Glutamatergic neuron (in vitro differentiated cells): ENCODE data around the gene TMEM225B. TPM values are rescaled to one million over a fixed set of nuclear protein-coding genes. Genes with fewer than 3 reads are reported as not detected.

Source experiments
- DNase-seq: peaks from one replicate; pipeline ENCODE4 v3.0.0; 2022
- H3K27ac Mint-ChIP-seq: one replicate; pipeline ENCODE4 v1.8.0; 2020; ENCODE audit warnings: mild to moderate bottlenecking, mixed read lengths, inconsistent platforms; ENCODE audit not compliant: unreplicated experiment
- H3K27me3 Mint-ChIP-seq: one replicate; pipeline ENCODE4 v1.8.0; 2020; ENCODE audit warnings: mild to moderate bottlenecking, moderate library complexity, mixed read lengths, inconsistent platforms; ENCODE audit not compliant: unreplicated experiment
- H3K36me3 Mint-ChIP-seq: one replicate; pipeline ENCODE4 v1.8.0; 2020; ENCODE audit warnings: mild to moderate bottlenecking, mixed read lengths, inconsistent platforms; ENCODE audit not compliant: unreplicated experiment
- H3K4me1 Mint-ChIP-seq: one replicate; pipeline ENCODE4 v1.8.0; 2020; ENCODE audit warnings: mild to moderate bottlenecking, low read depth, mixed read lengths, inconsistent platforms; ENCODE audit not compliant: unreplicated experiment
- H3K4me3 Mint-ChIP-seq: one replicate; pipeline ENCODE4 v1.8.0; 2020; ENCODE audit warnings: mild to moderate bottlenecking, mixed read lengths, inconsistent platforms; ENCODE audit not compliant: unreplicated experiment
- H3K9me3 Mint-ChIP-seq: one replicate; pipeline ENCODE4 v1.8.0; 2020; ENCODE audit warnings: mild to moderate bottlenecking, moderate library complexity, mixed read lengths, inconsistent platforms; ENCODE audit not compliant: unreplicated experiment
- total RNA-seq: library from RNA; stranded (reverse); fragmentation: NEBNext Ultra II Directional; extraction: Animal tissue kit (Norgen Biotek cat#: 25700); gene quantifications from one replicate; pipeline ENCODE4 v1.2.1, GENCODE V29; 2021; ENCODE audit not compliant: unreplicated experiment
- TF ChIP-seq, protein P1 (sequence below): fragments of 200-600 bp; sonication (generic); IDR thresholded peaks from one replicate; pipeline ENCODE4 v1.5.0; 2021; ENCODE audit not compliant: partially characterized antibody, unreplicated experiment

TMEM225B gene
- total RNA-seq, 1 donor from 2014 or later: 0.66 TPM

DNA sequence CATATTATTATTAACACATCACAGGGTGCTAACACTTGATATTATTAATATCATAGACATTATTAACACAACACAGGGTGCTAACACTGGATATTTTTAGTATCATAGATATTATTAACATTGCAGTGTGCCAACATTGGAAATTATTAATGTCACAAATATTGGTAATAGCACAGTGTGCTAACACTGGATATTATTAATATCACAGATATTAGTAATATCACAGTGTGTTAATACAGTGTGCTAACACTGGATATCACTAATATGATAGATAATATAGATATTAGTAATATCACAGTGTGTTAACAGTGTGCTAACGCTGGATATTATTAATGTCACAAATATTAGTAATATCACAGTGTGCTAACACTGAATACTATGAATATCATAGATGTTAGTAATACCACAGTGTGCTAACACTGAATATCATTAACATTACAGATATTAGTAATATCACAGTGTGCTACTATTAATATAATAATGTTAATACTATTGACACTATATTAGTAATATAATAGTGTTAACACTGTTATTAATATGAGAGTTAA, 1.6 kb upstream of the TMEM225B start:
- TF ChIP-seq, protein P1, sequence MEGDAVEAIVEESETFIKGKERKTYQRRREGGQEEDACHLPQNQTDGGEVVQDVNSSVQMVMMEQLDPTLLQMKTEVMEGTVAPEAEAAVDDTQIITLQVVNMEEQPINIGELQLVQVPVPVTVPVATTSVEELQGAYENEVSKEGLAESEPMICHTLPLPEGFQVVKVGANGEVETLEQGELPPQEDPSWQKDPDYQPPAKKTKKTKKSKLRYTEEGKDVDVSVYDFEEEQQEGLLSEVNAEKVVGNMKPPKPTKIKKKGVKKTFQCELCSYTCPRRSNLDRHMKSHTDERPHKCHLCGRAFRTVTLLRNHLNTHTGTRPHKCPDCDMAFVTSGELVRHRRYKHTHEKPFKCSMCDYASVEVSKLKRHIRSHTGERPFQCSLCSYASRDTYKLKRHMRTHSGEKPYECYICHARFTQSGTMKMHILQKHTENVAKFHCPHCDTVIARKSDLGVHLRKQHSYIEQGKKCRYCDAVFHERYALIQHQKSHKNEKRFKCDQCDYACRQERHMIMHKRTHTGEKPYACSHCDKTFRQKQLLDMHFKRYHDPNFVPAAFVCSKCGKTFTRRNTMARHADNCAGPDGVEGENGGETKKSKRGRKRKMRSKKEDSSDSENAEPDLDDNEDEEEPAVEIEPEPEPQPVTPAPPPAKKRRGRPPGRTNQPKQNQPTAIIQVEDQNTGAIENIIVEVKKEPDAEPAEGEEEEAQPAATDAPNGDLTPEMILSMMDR: no peak
- H3K27ac Mint-ChIP-seq: no peak overlapping the region
- DNase-seq: no peak
- no peaks in the 10 kb centered on the region for H3K27me3 Mint-ChIP-seq
- H3K36me3 Mint-ChIP-seq: no peaks in the 10 kb centered on the region
- no peaks in the 10 kb centered on the region for H3K9me3 Mint-ChIP-seq
- H3K4me3 Mint-ChIP-seq: no peak overlapping the region
- no peaks in the 10 kb centered on the region for H3K4me1 Mint-ChIP-seq

DNA sequence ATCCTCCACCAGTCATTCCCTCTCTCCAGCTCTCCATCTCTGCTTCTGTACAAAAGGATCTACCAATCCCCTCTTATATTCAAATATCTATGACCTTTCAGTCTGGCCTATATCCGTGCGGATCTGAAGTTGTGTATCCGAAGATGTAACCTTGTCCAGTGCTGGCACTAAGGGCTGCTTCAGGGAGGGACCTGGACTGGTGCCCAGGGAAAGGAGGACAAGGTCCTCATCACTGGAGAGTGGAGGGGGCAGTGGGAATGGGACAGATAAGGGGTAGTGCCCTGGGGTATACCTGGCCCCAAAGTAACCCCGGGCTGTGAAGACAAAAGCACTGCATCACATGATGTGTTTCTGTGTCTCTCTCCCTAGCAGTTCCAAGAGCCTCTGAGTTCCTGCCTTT, 1.8 kb downstream of the TMEM225B start:
- no peaks in the 10 kb centered on the region for H3K36me3 Mint-ChIP-seq
- no peaks in the 10 kb centered on the region for H3K27me3 Mint-ChIP-seq
- no peak overlapping the region for H3K4me3 Mint-ChIP-seq
- TF ChIP-seq, protein P1: no peak
- H3K27ac Mint-ChIP-seq: no peak overlapping the region
- peaks cover 2% of the 10 kb centered on the region for H3K9me3 Mint-ChIP-seq
- DNase-seq: no peak
- no peaks in the 10 kb centered on the region for H3K4me1 Mint-ChIP-seq

DNA sequence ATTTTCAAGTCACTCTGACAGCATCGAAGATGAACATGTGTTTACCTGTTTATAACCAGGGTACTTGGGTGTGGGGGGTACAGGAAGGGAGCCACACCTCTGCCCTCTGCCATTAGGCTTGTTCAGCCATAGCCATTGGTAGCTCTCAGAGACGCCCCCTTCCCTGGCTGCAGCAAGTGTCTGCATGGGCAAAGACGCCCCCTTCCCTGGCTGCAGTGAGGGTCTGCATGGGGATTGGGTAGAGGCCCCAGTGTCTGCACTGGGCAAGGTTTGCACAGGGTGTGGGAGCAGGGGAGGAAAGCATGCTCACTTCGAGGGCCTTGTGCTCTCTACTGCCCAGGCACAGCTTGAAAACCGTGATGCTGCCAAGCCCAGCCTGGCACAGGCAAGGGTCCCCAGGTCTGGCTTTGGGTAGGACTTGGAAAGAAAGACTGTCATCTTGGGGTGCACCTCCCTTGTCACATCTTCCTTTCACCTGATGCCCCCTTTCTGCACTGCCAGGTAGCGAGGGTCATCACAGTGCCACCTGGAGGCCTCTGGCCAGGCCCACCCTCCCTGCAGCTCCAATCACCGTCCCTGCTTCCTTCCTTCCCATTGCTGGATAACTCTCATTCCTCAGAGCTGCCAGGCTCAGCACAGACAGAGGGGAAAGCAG, 3.7 kb downstream of the TMEM225B start:
- TF ChIP-seq, protein P1: no peak
- H3K27ac Mint-ChIP-seq: no peak overlapping the region
- H3K9me3 Mint-ChIP-seq: peaks cover 2% of the 10 kb centered on the region
- H3K4me1 Mint-ChIP-seq: no peaks in the 10 kb centered on the region
- H3K4me3 Mint-ChIP-seq: no peak overlapping the region
- H3K36me3 Mint-ChIP-seq: no peaks in the 10 kb centered on the region
- no peak for DNase-seq
- H3K27me3 Mint-ChIP-seq: peaks cover 2% of the 10 kb centered on the region

DNA sequence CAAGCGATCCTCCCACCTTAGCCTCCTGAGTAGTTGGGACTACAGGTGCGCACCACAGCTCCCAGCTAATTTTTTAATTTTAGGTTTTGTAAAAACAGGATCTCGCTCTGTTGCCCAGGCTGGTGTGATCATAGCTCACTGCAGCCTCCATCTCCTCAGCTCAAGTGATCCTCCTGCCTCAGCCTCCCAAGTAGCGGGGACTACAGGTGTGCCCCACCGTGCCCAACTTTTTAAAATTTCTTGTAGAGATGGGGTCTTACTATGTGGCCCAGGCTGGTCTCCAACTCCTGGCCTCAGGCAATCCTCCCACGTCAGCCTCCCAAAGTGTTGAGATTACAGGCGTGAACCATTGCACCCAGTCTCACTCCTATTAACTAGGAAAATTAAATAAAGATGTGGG, 7.5 kb downstream of the TMEM225B start:
- no peak for DNase-seq
- Mint-ChIP-seq H3K27ac (no peak overlapping the region), H3K4me3 (no peak overlapping the region), H3K4me1 (no peaks in the 10 kb centered on the region), H3K9me3 (peaks cover 2% of the 10 kb centered on the region), H3K36me3 (no peaks in the 10 kb centered on the region), H3K27me3 (peaks cover 2% of the 10 kb centered on the region)
- TF ChIP-seq, protein P1: no peak

DNA sequence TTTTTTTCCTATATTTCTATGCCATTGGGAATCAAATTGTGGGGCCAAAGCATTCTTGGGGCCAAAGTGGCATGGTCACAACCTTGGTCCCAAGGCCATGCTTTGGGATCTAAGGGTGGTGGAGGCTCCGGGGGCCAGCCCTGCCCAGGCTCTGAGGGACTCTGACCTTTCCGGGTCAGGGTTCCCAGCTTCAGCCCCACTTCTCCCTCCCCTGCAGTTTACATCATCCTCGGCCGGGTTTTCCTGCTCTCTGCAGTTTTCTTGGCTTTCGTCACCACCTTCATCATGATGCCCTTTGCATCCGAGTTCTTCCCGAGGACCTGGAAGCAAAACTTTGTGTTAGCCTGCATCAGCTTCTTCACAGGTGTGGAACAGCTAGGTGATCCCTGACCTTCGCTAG, 8.5 kb downstream of the TMEM225B start:
- Mint-ChIP-seq H3K27me3 (peaks cover 2% of the 10 kb centered on the region), H3K9me3 (peaks cover 2% of the 10 kb centered on the region), H3K27ac (no peak overlapping the region), H3K4me1 (no peaks in the 10 kb centered on the region), H3K36me3 (no peaks in the 10 kb centered on the region), H3K4me3 (no peak overlapping the region)
- TF ChIP-seq, protein P1: no peak
- no peak for DNase-seq
